HG03354 (cell line): ENCODE measurements around the gene ZNF343.
"Not testable (repeated sequence)": the region's sequence is repeated elsewhere in the genome, so short reads cannot be mapped to it uniquely, and the experiment has no call there.

Experiments used
- ATAC-seq: cut with Tn5 transposase; IDR thresholded peaks from one replicate; pipeline ENCODE4 v1.9.1; 2021; ENCODE audit warnings: mild to moderate bottlenecking; ENCODE audit not compliant: unreplicated experiment, poor library complexity, severe bottlenecking

ZNF343 gene

GRCh38 chr20:2522826-2523429, 14.2 kb upstream of the ZNF343 start:
- not testable (repeated sequence) for ATAC-seq

DNA sequence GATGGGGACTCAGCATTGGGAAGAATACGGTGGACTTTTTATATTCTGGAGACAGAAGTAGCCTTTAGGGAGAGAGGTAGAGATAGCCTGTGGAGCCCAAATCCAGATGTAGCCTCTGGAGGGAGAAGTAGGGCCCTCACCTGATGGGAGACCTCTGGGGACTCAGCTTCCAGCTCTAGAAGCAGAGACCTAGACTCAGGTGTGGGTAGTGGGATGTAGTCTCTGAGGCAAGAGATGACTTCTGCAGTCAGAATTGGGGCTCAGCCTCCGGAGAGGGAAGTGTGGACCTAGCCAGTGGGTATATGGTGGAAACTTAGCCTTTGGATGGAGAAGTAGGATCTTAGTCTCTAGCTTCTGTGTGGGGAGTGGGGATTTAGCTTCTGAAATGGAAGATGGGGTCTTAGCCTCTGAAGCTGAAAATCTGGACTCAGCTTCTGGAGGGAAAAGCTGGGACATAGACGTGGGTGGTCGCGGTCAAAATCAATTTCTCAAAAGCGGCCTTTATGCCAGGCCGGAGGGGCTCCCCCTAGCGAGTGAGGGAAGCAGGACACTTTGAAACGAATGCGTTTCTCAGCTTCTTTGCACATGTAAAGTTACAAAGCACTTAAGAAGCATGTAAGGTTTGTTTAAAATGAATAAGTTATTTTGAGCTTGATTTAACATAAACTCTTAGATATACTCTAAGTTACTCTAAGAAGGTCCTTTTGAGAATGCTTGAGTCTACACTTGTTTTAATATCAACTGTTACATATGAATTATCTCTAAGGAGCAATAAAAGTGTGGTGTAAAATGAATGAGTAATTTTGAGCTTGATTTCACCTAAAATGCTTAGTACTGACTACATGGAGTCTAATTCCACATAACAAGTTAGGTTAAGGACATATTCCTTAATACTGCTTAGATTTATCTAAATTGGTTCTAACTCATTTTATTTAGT, 12.9 kb upstream of the ZNF343 start:
- no peak for ATAC-seq

GRCh38 chr20:2520617-2521016, 11.9 kb upstream of the ZNF343 start:
- no peak for ATAC-seq

DNA sequence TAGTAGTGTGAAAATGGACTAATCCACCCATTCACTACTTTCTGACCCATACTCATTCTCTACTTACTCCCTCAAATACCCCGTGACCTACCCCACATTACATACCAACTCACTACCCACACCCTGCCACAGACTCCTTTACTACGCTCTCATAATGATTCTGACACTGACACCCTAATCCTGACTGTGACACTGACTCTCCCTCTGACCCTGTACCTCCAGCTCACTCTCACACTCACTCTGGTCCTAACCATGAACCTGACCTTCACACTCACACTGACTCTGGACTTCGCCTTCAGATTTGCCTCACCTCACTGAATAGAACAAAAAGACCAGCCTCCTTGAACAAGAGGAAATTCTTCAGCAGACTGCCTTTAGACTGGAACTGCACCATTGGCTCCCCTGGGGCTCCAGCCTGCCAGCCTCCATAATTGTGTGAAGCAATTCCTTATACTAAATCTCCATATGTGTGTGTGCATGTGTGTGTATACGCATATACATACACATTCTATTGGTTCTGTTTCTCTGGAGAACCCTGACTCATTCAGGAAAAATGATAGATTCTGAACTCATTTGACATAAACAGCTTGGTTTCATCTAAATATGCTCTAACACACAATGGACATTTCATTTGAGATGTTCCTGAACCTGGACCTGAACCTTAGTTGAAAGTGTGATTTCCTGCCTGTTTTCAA, 10.5 kb upstream of the ZNF343 start:
- ATAC-seq, result no peak

GRCh38 chr20:2518558-2518957, 9.8 kb upstream of the ZNF343 start:
- no peak for ATAC-seq

DNA sequence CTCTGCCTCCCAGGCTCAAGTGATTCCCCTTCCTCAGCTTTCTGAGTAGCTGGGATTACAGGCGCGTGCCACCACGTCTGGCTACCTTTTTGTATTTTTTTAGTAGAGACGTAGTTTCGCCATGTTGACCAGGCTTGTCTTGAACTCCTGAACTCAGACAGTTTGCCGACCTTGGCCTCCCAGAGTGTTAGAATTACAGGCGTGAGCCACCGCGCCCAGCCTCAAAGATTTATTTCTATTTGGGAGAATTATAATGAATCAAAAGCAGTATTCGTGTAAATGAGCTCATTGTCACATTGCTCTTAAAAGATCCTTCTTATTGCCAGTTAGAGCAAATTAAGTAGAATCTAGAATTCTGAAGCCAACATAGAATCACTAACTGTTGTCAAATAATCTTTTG, 9.4 kb upstream of the ZNF343 start:
- ATAC-seq, result no peak

DNA sequence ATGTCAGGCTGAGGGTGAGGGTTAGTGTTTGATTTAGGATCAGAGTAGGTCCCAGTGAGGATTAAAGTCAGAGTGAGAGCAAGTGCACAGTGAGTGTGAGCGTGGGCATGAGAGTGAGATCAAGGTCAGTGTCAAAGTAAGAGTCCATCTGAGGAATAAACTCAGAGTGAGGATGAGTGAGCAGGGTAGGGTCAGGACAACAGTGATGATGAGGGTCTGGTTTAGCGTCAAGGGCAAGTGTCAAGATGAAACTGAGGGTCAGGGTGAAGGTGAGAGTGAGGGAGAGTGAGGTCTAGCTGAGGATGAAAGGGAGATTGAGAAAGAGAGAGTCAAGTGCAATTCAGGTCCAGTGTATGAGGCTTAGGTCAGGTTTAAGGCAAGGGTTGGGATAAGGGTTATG, 7.7 kb upstream of the ZNF343 start:
- no peak for ATAC-seq

DNA sequence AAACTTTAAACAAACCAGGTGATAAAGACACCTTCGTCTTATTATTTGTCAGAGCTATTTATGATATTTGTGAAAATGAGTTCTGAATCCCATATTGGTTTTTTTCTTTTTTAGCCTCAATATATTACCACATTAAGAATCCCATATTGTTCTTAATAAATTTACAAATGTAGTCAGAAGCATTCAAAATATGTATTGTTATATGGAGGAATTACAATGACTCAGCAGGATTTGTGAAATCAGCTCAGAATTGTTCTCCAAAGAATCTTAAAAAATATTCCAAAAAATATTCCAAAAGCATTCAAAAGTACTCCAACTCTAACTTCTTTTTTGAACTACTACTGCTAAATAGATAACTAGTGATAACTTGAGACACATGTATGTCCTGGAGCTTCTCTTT, 6.5 kb upstream of the ZNF343 start:
- ATAC-seq, result no peak

- no peak for ATAC-seq
Measured at GRCh38 chr20:2509794-2510193, 1.1 kb upstream of the ZNF343 start.

DNA sequence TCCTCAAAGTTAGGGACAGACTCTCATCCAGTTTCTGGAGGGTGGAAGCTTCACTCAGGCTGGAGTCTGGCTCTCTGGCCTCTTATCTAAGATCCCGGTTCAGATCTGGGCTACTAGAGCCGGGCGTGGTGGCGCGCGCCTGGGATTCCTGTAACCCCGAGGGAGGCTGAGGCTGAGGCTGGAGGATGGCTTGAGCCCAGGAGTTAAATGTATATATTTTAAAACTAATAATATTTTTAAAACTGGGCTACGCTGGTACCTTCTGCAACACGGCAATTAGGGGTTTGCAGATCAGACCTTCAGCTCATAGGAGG, 710 bp upstream of the ZNF343 start:
- ATAC-seq, result no peak

- ATAC-seq, result peak; percentile 11
Measured at GRCh38 chr20:2507875-2508630, 662 bp downstream of the ZNF343 start.

DNA sequence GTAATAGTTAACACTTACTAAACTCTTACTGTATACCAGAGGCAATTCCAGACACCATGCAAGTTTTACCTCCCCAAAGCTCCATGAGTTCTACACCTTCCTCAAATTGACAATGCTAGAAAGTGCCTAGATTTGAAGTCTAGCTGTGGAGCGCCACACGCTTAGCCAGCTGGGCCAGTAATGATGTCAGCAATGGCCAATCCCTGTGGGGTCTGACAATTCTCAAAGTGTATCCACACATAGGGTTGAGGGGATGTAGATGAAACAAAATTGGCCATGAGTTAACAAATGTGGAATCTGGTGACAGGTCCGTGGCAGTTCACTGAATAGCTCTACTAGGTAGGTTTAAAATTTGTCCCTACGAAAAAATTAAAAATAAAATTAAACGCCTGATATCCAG, 1.3 kb downstream of the ZNF343 start:
- no peak for ATAC-seq

DNA sequence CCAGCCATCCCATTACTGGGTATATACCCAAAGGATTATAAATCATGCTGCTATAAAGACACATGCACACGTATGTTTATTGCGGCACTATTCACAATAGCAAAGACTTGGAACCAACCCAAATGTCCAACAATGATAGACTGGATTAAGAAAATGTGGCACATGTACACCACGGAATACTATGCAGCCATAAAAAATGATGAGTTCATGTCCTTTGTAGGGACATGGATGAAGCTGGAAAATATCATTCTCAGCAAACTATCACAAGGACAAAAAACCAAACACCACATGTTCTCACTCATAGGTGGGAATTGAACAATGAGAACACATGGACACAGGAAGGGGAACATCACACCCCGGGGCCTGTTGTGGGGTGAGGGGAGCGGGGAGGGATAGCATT, 2.3 kb downstream of the ZNF343 start:
- ATAC-seq, result not testable (repeated sequence)

DNA sequence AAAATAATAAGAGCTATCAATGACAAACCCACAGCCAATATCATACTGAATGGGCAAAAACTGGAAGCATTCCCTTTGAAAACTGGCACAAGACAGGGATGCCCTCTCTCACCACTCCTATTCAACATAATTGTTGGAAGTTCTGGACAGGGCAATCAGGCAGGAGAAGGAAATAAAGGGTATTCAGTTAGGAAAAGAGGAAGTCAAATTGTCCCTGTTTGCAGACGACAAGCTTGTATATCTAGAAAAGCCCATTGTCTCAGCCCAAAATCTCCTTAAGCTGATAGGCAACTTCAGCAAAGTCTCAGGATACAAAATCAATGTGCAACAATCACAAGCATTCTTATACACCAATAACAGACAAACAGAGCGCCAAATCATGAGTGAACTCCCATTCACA, 3.9 kb downstream of the ZNF343 start:
- not testable (repeated sequence) for ATAC-seq

DNA sequence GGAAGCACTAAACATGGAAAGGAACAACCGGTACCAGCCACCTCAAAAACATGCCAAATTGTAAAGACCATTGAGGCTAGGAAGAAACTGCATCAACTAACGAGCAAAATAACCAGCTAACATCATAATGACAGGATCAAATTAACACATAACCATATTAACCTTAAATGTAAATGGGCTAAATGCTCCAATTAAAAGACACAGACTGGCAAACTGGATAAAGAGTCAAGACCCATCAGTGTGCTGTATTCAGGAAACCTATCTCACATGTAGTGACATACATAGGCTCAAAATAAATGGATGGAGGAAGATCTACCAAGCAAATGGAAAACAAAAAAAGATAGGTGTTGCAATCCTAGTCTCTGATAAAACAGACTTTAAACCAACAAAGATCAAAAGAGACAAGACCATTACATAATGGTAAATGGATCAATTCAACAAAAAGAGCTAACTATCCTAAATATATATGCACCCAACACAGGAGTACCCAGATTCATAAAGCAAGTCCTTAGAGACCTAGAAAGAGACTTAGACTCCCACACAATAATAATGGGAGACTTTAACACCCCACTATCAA, 5.8 kb downstream of the ZNF343 start:
- ATAC-seq, result not testable (repeated sequence)

DNA sequence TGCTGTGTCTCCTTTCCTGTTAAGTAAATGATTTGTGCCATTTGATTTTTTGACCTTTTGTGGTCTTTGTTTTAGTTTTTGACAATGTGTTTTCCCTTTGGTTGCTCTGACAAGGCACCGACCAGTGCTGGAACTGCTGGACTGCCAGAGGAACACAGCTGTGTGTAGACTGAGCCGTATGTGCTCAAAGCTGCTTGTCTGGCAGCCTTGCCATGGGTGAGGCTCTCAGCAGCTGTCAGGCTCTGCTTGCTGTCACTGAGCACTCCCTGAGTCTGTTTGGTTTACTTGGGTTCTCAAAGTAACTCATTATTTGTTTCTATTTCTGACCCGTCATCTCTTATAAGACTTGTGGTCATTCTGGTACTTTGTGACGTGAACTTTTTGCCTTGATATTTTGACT, 23.1 kb downstream of the ZNF343 start:
- ATAC-seq, result no peak

- ATAC-seq, result no peak
Measured at GRCh38 chr20:2485080-2485479, 23.6 kb downstream of the ZNF343 start.

DNA sequence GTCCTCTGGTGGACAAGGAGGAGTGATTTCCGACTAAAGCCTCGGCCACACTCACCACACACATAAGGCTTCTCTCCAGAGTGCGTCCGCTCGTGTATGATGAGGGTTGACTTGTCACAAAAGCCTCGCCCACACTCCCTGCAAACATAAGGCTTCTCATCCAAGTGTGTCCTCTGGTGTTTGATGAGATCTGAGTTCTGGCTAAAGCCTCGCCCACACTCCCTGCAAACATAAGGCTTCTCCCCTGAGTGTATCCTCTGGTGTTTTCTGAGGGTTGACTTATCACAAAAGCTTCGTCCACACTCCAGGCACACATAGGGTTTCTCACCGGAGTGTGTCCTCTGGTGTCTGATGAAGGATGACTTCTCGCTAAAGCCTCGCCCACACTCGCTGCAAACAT, 25.2 kb downstream of the ZNF343 start:
- ATAC-seq, result no peak

- no peak for ATAC-seq
Measured at GRCh38 chr20:2480381-2480780, 28.3 kb downstream of the ZNF343 start.
